Transverse colon (tissue), 4 donors: ENCODE data around the gene BASP1.

Source experiments
- CTCF ChIP-seq, 5 experiments: fragments of 200-600 bp in 3 of 5; fragments of 450-650 bp in 2 of 5; sonication (generic) in 3 of 5; IDR thresholded peaks; 1 replicate in 2 of 5; 2 replicates in 3 of 5; pipeline ENCODE4 v1.5.1; 2016 to 2017; ENCODE audit warnings: antibody characterized with exemption in 5 of 5, inconsistent platforms in 3 of 5, mild to moderate bottlenecking in 2 of 5, moderate library complexity in 1 of 5
- EP300 ChIP-seq: sonication (generic); formaldehyde crosslinking; IDR thresholded peaks from one replicate; pipeline ENCODE4 v1.6.1; 2017; ENCODE audit warnings: antibody characterized with exemption, low read depth
- POLR2A ChIP-seq: fragments of 450-650 bp; IDR thresholded peaks from one replicate; pipeline ENCODE4 v1.6.1; 2016; ENCODE audit warnings: antibody characterized with exemption, mild to moderate bottlenecking, moderate library complexity
- POLR2AphosphoS5 ChIP-seq, 3 donors: sonication (generic); formaldehyde crosslinking; IDR thresholded peaks; one replicate each; pipeline ENCODE4 v1.6.1; 2016; ENCODE audit warnings: antibody characterized with exemption in 3 of 3

GRCh38 chr5:17230808-17231525 is 13.5 kb downstream of the BASP1 start:
- TF ChIP-seq CTCF (IDR thresholded peaks at IDR 0.05) = no peak
- TF ChIP-seq POLR2A = no peak
- TF ChIP-seq POLR2AphosphoS5 (IDR thresholded peaks at IDR 0.05) = no peak
- no peak for TF ChIP-seq EP300
